Breast epithelium (tissue), 3 donors: ENCODE data around the gene RAVER2.

Experiments
- CTCF ChIP-seq, 3 donors: fragments of 450-650 bp; IDR thresholded peaks; one replicate each; pipeline ENCODE4 v1.5.1; 2016 to 2017; ENCODE audit warnings: antibody characterized with exemption in 3 of 3, mild to moderate bottlenecking in 3 of 3, moderate library complexity in 3 of 3
- POLR2A ChIP-seq: fragments of 450-650 bp; IDR thresholded peaks from one replicate; pipeline ENCODE4 v1.6.1; 2016; ENCODE audit warnings: antibody characterized with exemption, mild to moderate bottlenecking, moderate library complexity

DNA sequence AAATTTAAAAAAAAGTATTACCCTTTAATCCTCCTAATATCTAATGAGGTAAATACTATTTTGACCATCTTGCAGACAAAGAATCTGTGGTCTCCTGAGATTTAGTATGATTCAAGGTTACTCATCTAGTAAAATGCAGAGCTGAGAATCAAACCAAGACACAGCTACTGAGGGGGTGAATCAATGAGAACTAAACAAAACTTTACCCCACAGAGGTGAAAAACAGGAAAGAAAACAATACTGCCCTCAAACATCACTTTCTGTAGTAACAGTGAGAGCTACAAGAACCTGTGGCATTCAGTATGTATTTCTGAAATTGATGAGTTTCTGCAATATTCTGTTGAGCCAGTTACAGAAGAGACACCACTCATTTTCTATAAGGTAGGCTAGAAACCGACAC, 136.4 kb downstream of the RAVER2 start:
- TF ChIP-seq POLR2A (no peak), CTCF (IDR thresholded peaks at IDR 0.05) (no peak)
